Measurements from ENCODE around the gene ZDHHC18.

The ZDHHC18 gene

DNA sequence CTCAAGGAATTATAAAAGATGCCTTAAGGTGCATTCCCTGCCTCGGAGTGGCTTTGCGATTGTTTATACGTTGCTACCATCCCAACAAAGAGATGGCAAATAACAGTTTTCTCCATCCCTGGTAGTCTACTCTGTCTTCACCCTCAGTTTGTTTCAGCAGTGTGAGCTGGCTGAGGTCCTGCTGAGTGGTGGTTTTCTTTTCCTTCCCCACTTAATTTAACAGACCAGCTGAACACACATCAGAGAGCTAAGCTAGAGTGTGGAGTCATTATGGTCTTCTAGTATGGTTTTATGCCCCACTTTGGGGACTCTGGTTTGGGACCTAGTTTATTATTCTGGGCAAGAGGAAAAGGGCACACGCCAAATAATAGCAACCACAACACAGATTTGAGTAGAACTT lies 36.6 kb upstream of the ZDHHC18 start:
- no peak overlapping the region for H3K27ac ChIP-seq (ENCODE audit: low read length)
- no peak overlapping the region for H2AFZ ChIP-seq (ENCODE audit: low read length)
- no peak overlapping the region for H3K4me2 ChIP-seq (ENCODE audit: low read depth, low read length)
- H3K4me3 ChIP-seq (ENCODE audit: low read length): no peak overlapping the region
- H3K9me2 ChIP-seq (replicated peaks; ENCODE audit: insufficient read depth, low read length): no peaks in the 10 kb centered on the region
- peaks cover 23% of the 10 kb centered on the region for H3K4me1 ChIP-seq (ENCODE audit: low read length)
- no peaks in the 10 kb centered on the region for H3K36me3 ChIP-seq (replicated peaks; ENCODE audit: insufficient read depth, low read length)
- H3F3A ChIP-seq (ENCODE audit: insufficient read depth, low read length): peaks cover 39% of the 10 kb centered on the region
- no peak for DNase-seq
- H3K9me3 ChIP-seq (replicated peaks; ENCODE audit: insufficient read depth, low read length): no peaks in the 10 kb centered on the region
- H4K20me1 ChIP-seq (ENCODE audit: insufficient read depth, low read length): no peaks in the 10 kb centered on the region
- no peaks in the 10 kb centered on the region for H3K27me3 ChIP-seq (replicated peaks; ENCODE audit: insufficient read depth, low read length)
- H3K79me2 ChIP-seq (ENCODE audit: low read length): peaks cover 8% of the 10 kb centered on the region
- no peak for TF ChIP-seq EZH2phosphoT487 (IDR thresholded peaks at IDR 0.05; ENCODE audit: low read length)
- TF ChIP-seq EZH2 (optimal IDR thresholded peaks at IDR 0.05; ENCODE audit: low read depth, low read length): no peak
- TF ChIP-seq, protein P1, sequence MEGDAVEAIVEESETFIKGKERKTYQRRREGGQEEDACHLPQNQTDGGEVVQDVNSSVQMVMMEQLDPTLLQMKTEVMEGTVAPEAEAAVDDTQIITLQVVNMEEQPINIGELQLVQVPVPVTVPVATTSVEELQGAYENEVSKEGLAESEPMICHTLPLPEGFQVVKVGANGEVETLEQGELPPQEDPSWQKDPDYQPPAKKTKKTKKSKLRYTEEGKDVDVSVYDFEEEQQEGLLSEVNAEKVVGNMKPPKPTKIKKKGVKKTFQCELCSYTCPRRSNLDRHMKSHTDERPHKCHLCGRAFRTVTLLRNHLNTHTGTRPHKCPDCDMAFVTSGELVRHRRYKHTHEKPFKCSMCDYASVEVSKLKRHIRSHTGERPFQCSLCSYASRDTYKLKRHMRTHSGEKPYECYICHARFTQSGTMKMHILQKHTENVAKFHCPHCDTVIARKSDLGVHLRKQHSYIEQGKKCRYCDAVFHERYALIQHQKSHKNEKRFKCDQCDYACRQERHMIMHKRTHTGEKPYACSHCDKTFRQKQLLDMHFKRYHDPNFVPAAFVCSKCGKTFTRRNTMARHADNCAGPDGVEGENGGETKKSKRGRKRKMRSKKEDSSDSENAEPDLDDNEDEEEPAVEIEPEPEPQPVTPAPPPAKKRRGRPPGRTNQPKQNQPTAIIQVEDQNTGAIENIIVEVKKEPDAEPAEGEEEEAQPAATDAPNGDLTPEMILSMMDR (IDR thresholded peaks at IDR 0.05; ENCODE audit: low read length): no peak
- no peak overlapping the region for H3K9ac ChIP-seq (ENCODE audit: low read length)

DNA sequence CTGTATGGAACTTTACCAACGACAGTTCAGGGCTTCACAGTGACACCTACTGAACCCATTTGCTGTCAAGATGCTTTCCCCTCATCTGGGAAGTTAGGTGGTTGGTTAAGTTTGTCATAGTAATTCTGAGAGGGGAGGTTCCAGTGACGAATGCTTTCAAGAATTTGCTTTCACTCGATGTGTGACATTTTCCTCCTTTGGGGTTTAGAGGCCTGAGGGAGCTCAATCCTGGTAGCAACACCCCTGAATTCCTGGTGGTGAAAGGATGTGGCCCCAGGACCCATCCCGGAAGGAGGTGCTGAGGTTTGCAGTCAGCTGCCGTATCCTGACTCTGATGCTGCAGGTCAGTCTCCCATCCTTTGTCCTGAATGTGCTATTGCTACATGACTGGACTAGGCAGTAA lies 35.9 kb upstream of the ZDHHC18 start:
- no peak overlapping the region for H3K4me3 ChIP-seq (ENCODE audit: low read length)
- H3K9me3 ChIP-seq (replicated peaks; ENCODE audit: insufficient read depth, low read length): no peaks in the 10 kb centered on the region
- no peaks in the 10 kb centered on the region for H3K9me2 ChIP-seq (replicated peaks; ENCODE audit: insufficient read depth, low read length)
- no peak overlapping the region for H2AFZ ChIP-seq (ENCODE audit: low read length)
- H3F3A ChIP-seq (ENCODE audit: insufficient read depth, low read length): peaks cover 33% of the 10 kb centered on the region
- TF ChIP-seq, protein P1 (IDR thresholded peaks at IDR 0.05; ENCODE audit: low read length): no peak
- no peak for TF ChIP-seq EZH2phosphoT487 (IDR thresholded peaks at IDR 0.05; ENCODE audit: low read length)
- peaks cover 17% of the 10 kb centered on the region for H3K4me1 ChIP-seq (ENCODE audit: low read length)
- H3K36me3 ChIP-seq (replicated peaks; ENCODE audit: insufficient read depth, low read length): no peaks in the 10 kb centered on the region
- no peak overlapping the region for H3K9ac ChIP-seq (ENCODE audit: low read length)
- no peak for DNase-seq
- H3K79me2 ChIP-seq (ENCODE audit: low read length): peaks cover 8% of the 10 kb centered on the region
- no peaks in the 10 kb centered on the region for H3K27me3 ChIP-seq (replicated peaks; ENCODE audit: insufficient read depth, low read length)
- H3K27ac ChIP-seq (ENCODE audit: low read length): no peak overlapping the region
- H4K20me1 ChIP-seq (ENCODE audit: insufficient read depth, low read length): no peaks in the 10 kb centered on the region
- H3K4me2 ChIP-seq (ENCODE audit: low read depth, low read length): no peak overlapping the region

DNA sequence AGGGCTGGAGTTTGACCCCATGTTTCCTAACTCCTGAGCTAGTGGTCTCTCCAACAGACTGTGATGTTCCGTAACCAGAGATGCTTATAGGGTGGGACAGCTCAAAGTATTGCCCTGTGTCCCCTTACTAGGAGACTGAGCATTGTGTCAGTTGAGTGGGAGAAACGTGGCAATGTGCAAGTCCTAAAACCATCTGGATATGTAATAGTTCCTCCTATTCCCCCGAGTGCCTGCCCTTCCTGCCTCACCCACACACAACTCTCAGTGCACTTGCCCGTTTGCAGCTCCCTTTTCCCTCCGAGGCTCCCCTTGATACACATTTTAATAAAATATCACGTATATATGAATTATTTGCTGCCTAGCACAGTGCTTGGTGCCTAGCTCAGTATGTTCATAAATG lies 35.3 kb upstream of the ZDHHC18 start:
- no peak overlapping the region for H3K9ac ChIP-seq (ENCODE audit: low read length)
- no peak for TF ChIP-seq EZH2phosphoT487 (IDR thresholded peaks at IDR 0.05; ENCODE audit: low read length)
- TF ChIP-seq, protein P1 (IDR thresholded peaks at IDR 0.05; ENCODE audit: low read length): no peak
- no peak for TF ChIP-seq EZH2 (optimal IDR thresholded peaks at IDR 0.05; ENCODE audit: low read depth, low read length)
- no peak overlapping the region for H3K4me3 ChIP-seq (ENCODE audit: low read length)
- H2AFZ ChIP-seq (ENCODE audit: low read length): no peak overlapping the region
- H3K9me3 ChIP-seq (replicated peaks; ENCODE audit: insufficient read depth, low read length): no peaks in the 10 kb centered on the region
- no peaks in the 10 kb centered on the region for H4K20me1 ChIP-seq (ENCODE audit: insufficient read depth, low read length)
- H3K27ac ChIP-seq (ENCODE audit: low read length): no peak overlapping the region
- no peaks in the 10 kb centered on the region for H3K9me2 ChIP-seq (replicated peaks; ENCODE audit: insufficient read depth, low read length)
- no peaks in the 10 kb centered on the region for H3K36me3 ChIP-seq (replicated peaks; ENCODE audit: insufficient read depth, low read length)
- H3K4me2 ChIP-seq (ENCODE audit: low read depth, low read length): no peak overlapping the region
- peaks cover 12% of the 10 kb centered on the region for H3K4me1 ChIP-seq (ENCODE audit: low read length)
- peaks cover 27% of the 10 kb centered on the region for H3F3A ChIP-seq (ENCODE audit: insufficient read depth, low read length)
- DNase-seq: no peak
- H3K27me3 ChIP-seq (replicated peaks; ENCODE audit: insufficient read depth, low read length): no peaks in the 10 kb centered on the region
- peaks cover 8% of the 10 kb centered on the region for H3K79me2 ChIP-seq (ENCODE audit: low read length)
